Measurements from ENCODE around the gene BBS2. TPM values are rescaled to one million over a fixed set of nuclear protein-coding genes. Genes with fewer than 3 reads are reported as not detected.

BBS2 gene
- total and polyA plus RNA-seq, 9 of the 15 experiments (the other 6 are each of a cell fraction or from before 2014, with no cell fraction given) = 4.2 to 22.7 (median 10.2) TPM

GRCh38 chr16:56525236-56525635 lies 5.4 kb upstream of the BBS2 start:
- FAIRE-seq (no peak), DNase-seq (ENCODE audit: extremely low read depth in 1 of 4, low spot score in 3 of 4) (no peak), ATAC-seq (no peak)
- 30% methylated on average over 9 of the region's 9 CpGs for WGBS (ENCODE audit: insufficient coverage, low coverage, missing lambda C conversion rate)
- intact Hi-C loops (cut with micrococcal nuclease) (no loop called here), in situ Hi-C loops (cut with MboI) (no loop called here)
- Histone ChIP-seq H4K20me1 (replicated peaks; ENCODE audit: control insufficient read depth, insufficient read depth, low read length) (no peaks in the 10 kb centered on the region), H3K9ac (ENCODE audit: insufficient read depth in 1 of 2, low read depth in 2 of 2, low read length in 2 of 2) (no peak overlapping the region), H3K4me1 (replicated peaks in 1 of 2; ENCODE audit: control insufficient read depth in 2 of 2, insufficient read depth in 2 of 2, low read length in 2 of 2) (peaks cover 0 to 5% of the 10 kb centered on the region in 2 experiments; a peak in 4 of 5 replicates), H3K4me2 (ENCODE audit: insufficient read depth, low read length) (no peak overlapping the region), H3K79me2 (ENCODE audit: control insufficient read depth, insufficient read depth, low read length) (no peaks in the 10 kb centered on the region), H3K9me3 (replicated peaks; ENCODE audit: control insufficient read depth, insufficient read depth, low read depth, low read length) (no peaks in the 10 kb centered on the region), H2AFZ (ENCODE audit: low read depth, low read length) (no peak overlapping the region), H3K36me3 (ENCODE audit: control insufficient read depth, insufficient read depth, low read length) (no peaks in the 10 kb centered on the region), H3K27ac (ENCODE audit: extremely low read depth, low read depth, low read length) (no peak overlapping the region), H3K9me1 (ENCODE audit: control insufficient read depth, insufficient read depth, low read length) (no peaks in the 10 kb centered on the region), H3K27me3 (ENCODE audit: control insufficient read depth in 2 of 2, insufficient read depth in 2 of 2, low read length in 2 of 2) (peaks cover 2 to 4% of the 10 kb centered on the region in 2 experiments; a peak in 2 of 5 replicates), H3K4me3 (no peak overlapping the region)
- no TSS peak for BruUV-seq (replicated peaks)
- ChIA-PET CTCF (ENCODE audit: low intra/inter-chr PET ratio) (no interaction called here), POLR2A (interaction anchor here (0.6 to 0.7 kb wide), 3 partner anchors 74 to 855 kb away, joined by 3 to 4 read pairs (median 3); partner anchors contain the start of gene OGFOD1)
- TF ChIP-seq TEAD2 (tag; IDR thresholded peaks at IDR 0.05) = no peak
- TF ChIP-seq ZNF551 (CRISPR knock-in tag; IDR thresholded peaks at IDR 0.05) = no peak
- no peak for TF ChIP-seq ZBTB8A (IDR thresholded peaks at IDR 0.05; ENCODE audit: partially characterized antibody)
- TF ChIP-seq, protein P1, sequence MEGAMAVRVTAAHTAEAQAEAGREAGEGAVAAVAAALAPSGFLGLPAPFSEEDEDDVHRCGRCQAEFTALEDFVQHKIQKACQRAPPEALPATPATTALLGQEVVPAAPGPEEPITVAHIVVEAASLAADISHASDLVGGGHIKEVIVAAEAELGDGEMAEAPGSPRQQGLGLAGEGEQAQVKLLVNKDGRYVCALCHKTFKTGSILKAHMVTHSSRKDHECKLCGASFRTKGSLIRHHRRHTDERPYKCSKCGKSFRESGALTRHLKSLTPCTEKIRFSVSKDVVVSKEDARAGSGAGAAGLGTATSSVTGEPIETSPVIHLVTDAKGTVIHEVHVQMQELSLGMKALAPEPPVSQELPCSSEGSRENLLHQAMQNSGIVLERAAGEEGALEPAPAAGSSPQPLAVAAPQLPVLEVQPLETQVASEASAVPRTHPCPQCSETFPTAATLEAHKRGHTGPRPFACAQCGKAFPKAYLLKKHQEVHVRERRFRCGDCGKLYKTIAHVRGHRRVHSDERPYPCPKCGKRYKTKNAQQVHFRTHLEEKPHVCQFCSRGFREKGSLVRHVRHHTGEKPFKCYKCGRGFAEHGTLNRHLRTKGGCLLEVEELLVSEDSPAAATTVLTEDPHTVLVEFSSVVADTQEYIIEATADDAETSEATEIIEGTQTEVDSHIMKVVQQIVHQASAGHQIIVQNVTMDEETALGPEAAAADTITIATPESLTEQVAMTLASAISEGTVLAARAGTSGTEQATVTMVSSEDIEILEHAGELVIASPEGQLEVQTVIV (CRISPR knock-in tag; IDR thresholded peaks at IDR 0.05; ENCODE audit: borderline replicate concordance) = no peak
- TF ChIP-seq ZNF766 (CRISPR knock-in tag; conservative IDR thresholded peaks at IDR 0.05) = no peak
- no peak for TF ChIP-seq RCOR1 (IDR thresholded peaks at IDR 0.05; ENCODE audit: borderline replicate concordance in 1 of 2, low read depth in 2 of 2, low read length in 2 of 2)
- no peak for TF ChIP-seq BRCA1 (IDR thresholded peaks at IDR 0.05)
- TF ChIP-seq BRCA1 (CRISPR knock-in tag; IDR thresholded peaks at IDR 0.05) = no peak
- TF ChIP-seq, protein P2, sequence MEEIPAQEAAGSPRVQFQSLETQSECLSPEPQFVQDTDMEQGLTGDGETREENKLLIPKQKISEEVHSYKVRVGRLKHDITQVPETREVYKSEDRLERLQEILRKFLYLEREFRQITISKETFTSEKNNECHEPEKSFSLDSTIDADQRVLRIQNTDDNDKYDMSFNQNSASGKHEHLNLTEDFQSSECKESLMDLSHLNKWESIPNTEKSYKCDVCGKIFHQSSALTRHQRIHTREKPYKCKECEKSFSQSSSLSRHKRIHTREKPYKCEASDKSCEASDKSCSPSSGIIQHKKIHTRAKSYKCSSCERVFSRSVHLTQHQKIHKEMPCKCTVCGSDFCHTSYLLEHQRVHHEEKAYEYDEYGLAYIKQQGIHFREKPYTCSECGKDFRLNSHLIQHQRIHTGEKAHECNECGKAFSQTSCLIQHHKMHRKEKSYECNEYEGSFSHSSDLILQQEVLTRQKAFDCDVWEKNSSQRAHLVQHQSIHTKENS (CRISPR knock-in tag; IDR thresholded peaks at IDR 0.05) = no peak
- TF ChIP-seq ZBTB17 (CRISPR knock-in tag; IDR thresholded peaks at IDR 0.05) = no peak
- TF ChIP-seq HDAC6 (IDR thresholded peaks at IDR 0.05; ENCODE audit: low read depth, low read length) = no peak
- TF ChIP-seq POLR2AphosphoS5 (IDR thresholded peaks at IDR 0.05; ENCODE audit: control insufficient read depth, insufficient read depth, low read depth, low read length) = no peak
- TF ChIP-seq ZNF583 (CRISPR knock-in tag; IDR thresholded peaks at IDR 0.05) = no peak
- TF ChIP-seq DMBX1 (CRISPR knock-in tag; IDR thresholded peaks at IDR 0.05; ENCODE audit: borderline replicate concordance) = no peak
- TF ChIP-seq STAT5B (CRISPR knock-in tag; IDR thresholded peaks at IDR 0.05) = no peak
- no peak for TF ChIP-seq PCBP2 (IDR thresholded peaks at IDR 0.05; ENCODE audit: low read depth, low read length, poor library complexity, severe bottlenecking)
- no peak for TF ChIP-seq GATA2 (CRISPR knock-in tag; IDR thresholded peaks at IDR 0.05)
- TF ChIP-seq, protein P3, sequence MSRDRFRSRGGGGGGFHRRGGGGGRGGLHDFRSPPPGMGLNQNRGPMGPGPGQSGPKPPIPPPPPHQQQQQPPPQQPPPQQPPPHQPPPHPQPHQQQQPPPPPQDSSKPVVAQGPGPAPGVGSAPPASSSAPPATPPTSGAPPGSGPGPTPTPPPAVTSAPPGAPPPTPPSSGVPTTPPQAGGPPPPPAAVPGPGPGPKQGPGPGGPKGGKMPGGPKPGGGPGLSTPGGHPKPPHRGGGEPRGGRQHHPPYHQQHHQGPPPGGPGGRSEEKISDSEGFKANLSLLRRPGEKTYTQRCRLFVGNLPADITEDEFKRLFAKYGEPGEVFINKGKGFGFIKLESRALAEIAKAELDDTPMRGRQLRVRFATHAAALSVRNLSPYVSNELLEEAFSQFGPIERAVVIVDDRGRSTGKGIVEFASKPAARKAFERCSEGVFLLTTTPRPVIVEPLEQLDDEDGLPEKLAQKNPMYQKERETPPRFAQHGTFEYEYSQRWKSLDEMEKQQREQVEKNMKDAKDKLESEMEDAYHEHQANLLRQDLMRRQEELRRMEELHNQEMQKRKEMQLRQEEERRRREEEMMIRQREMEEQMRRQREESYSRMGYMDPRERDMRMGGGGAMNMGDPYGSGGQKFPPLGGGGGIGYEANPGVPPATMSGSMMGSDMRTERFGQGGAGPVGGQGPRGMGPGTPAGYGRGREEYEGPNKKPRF (IDR thresholded peaks at IDR 0.05; ENCODE audit: low read depth, low read length) = no peak
- no peak for TF ChIP-seq ZNF507 (tag; conservative IDR thresholded peaks at IDR 0.05)

Data from K562 (cell line).